DND-41 (cell line): ENCODE measurements around the gene CFAP97D2.

Experiments used
- EZH2 ChIP-seq: IDR thresholded peaks from 3 replicates; pipeline ENCODE4 v1.6.1; 2012; ENCODE audit warnings: borderline replicate concordance, low read depth, mild to moderate bottlenecking, moderate library complexity, low read length, inconsistent platforms; ENCODE audit not compliant: severe bottlenecking
- TF ChIP-seq, protein P1 (sequence below): IDR thresholded peaks from 2 replicates; pipeline ENCODE4 v1.5.1; 2012; ENCODE audit warnings: borderline replicate concordance, low read length, moderate library complexity, mild to moderate bottlenecking; ENCODE audit not compliant: poor library complexity, severe bottlenecking; ENCODE audit errors: extremely low read depth

DNA sequence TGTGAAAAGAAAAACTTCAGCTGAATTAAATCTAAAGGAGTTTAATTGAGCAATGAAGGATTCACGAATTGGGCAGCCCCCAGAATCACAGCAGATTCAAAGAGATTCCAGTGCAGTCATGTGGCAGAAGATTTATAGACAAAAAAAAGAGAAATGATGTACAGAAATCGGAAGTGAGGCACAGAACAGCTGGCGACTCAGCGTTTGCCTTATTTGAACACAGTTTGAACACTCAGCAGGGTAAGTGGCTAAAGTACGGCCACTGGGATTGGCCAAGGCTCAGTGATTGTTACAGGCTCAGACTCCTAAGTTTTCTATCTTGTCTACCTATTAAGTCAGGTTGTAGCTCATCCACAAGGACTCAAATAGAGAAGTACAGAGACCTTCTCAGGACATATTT is 11.6 kb upstream of the CFAP97D2 start:
- TF ChIP-seq, protein P1, sequence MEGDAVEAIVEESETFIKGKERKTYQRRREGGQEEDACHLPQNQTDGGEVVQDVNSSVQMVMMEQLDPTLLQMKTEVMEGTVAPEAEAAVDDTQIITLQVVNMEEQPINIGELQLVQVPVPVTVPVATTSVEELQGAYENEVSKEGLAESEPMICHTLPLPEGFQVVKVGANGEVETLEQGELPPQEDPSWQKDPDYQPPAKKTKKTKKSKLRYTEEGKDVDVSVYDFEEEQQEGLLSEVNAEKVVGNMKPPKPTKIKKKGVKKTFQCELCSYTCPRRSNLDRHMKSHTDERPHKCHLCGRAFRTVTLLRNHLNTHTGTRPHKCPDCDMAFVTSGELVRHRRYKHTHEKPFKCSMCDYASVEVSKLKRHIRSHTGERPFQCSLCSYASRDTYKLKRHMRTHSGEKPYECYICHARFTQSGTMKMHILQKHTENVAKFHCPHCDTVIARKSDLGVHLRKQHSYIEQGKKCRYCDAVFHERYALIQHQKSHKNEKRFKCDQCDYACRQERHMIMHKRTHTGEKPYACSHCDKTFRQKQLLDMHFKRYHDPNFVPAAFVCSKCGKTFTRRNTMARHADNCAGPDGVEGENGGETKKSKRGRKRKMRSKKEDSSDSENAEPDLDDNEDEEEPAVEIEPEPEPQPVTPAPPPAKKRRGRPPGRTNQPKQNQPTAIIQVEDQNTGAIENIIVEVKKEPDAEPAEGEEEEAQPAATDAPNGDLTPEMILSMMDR, result no peak
- no peak for TF ChIP-seq EZH2
